Measurements from ENCODE around the gene PLBD1. TPM values are rescaled to one million over a fixed set of nuclear protein-coding genes. Genes with fewer than 3 reads are reported as not detected.
A peak's percentile ranks its signal among the peaks of the same experiment; 100 is the strongest.

Gene PLBD1
- total RNA-seq, 2 donors from 2014 or later = 5.7 to 19.5 TPM

DNA sequence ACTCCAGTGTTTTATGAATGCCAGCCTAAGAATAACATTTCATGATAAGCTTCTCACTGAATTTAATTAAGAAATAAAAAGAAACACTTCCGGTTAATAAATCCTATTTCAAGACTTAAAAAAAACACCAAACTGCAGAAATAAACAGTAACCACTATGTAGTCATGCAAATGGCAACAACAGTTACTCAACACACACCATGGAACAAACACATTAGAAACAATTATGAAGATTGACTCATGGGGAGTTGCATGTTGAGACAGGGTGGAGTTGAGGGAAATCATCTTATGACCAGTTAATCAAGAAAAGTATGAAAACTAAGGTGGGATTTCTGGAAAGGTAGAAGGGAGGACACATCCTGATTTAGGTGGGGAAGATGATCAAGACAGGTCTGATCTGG lies 52.7 kb downstream of the PLBD1 start:
- Histone ChIP-seq H3K4me3 (no peak overlapping the region), H3K36me3 (no peaks in the 10 kb centered on the region), H3K9me3 (no peaks in the 10 kb centered on the region), H3K27ac (no peak overlapping the region), H3K4me1 (replicated peaks) (no peaks in the 10 kb centered on the region), H3K27me3 (replicated peaks; ENCODE audit: insufficient read depth) (no peaks in the 10 kb centered on the region)
- no peak for TF ChIP-seq POLR2A (IDR thresholded peaks at IDR 0.05)
- TF ChIP-seq, protein P1, sequence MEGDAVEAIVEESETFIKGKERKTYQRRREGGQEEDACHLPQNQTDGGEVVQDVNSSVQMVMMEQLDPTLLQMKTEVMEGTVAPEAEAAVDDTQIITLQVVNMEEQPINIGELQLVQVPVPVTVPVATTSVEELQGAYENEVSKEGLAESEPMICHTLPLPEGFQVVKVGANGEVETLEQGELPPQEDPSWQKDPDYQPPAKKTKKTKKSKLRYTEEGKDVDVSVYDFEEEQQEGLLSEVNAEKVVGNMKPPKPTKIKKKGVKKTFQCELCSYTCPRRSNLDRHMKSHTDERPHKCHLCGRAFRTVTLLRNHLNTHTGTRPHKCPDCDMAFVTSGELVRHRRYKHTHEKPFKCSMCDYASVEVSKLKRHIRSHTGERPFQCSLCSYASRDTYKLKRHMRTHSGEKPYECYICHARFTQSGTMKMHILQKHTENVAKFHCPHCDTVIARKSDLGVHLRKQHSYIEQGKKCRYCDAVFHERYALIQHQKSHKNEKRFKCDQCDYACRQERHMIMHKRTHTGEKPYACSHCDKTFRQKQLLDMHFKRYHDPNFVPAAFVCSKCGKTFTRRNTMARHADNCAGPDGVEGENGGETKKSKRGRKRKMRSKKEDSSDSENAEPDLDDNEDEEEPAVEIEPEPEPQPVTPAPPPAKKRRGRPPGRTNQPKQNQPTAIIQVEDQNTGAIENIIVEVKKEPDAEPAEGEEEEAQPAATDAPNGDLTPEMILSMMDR (IDR thresholded peaks at IDR 0.05) = no peak
- no peak for TF ChIP-seq POLR2AphosphoS5 (IDR thresholded peaks at IDR 0.05)
- intact Hi-C loops (cut with DNase I) = no loop called here
- DNase-seq (ENCODE audit: low spot score) = no peak
- WGBS = 79% methylated on average over 1 of the region's 1 CpG

DNA sequence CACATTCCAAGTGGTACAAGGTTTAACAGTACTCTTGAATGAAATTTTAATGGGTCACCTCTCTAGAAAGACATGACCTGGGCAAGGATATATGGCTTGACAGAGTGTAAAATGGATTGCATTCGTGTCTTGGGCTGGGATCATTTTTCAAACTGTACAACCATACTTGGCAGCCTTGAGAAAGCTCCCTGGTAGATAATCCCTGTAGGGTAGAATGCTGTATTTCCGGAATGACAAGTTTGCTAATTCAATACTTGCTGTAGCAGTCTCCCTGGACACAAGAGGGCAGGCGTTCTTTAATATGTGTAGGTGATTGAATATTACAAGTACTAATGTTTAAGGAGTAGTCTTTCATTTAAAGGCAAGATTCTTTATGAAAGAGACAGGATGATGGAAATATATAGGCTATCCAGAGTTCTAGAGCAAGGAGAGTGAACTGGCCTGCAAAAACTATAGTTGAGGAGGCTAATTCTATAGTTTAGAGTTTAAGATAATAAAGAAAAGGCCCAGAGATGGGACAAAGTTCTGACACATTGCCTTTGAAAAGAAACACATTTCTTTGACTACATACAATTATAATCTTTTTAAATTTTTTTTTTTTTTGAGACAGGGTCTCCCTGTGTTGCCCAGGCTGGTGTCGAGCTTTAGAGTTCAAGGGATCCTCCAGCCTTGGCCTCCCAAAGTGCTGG lies 53.4 kb downstream of the PLBD1 start:
- WGBS = 40% methylated on average over 4 of the region's 4 CpGs
- peak; percentile 88 for DNase-seq (ENCODE audit: low spot score)
- Histone ChIP-seq H3K27ac (no peak overlapping the region), H3K9me3 (no peaks in the 10 kb centered on the region), H3K27me3 (replicated peaks; ENCODE audit: insufficient read depth) (no peaks in the 10 kb centered on the region), H3K4me3 (no peak overlapping the region), H3K36me3 (no peaks in the 10 kb centered on the region), H3K4me1 (replicated peaks) (no peaks in the 10 kb centered on the region)
- intact Hi-C loops (cut with DNase I) = no loop called here
- TF ChIP-seq, protein P1 (IDR thresholded peaks at IDR 0.05) = peak; percentile 27 to 92 (median 76)
- TF ChIP-seq POLR2AphosphoS5 (IDR thresholded peaks at IDR 0.05) = peak; percentile 90
- TF ChIP-seq POLR2A (IDR thresholded peaks at IDR 0.05) = no peak

DNA sequence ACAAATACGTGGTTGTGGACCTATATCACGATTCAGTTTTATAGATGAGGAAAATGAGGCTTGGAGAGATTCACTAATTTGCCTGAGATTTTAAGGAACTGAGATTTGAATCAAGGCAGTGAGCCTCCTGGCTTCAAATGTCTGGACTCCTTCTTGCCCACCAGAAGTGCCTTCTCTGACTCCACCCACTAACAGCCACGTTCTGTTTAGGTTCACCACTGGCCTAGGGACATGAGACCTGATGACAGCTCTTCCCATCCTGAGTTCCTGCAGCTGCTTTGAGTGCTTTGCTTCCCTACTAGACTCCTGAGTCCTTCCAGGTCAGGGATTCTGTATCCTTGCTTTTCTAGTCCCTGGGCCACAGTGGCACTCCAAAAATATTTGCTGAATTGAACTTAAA lies 57.1 kb downstream of the PLBD1 start:
- intact Hi-C loops (cut with DNase I) = no loop called here
- Histone ChIP-seq H3K4me1 (replicated peaks) (no peaks in the 10 kb centered on the region), H3K4me3 (no peak overlapping the region), H3K36me3 (no peaks in the 10 kb centered on the region), H3K9me3 (no peaks in the 10 kb centered on the region), H3K27ac (no peak overlapping the region), H3K27me3 (replicated peaks; ENCODE audit: insufficient read depth) (no peaks in the 10 kb centered on the region)
- TF ChIP-seq, protein P1 (IDR thresholded peaks at IDR 0.05) = no peak
- no peak for TF ChIP-seq POLR2A (IDR thresholded peaks at IDR 0.05)
- no peak for TF ChIP-seq POLR2AphosphoS5 (IDR thresholded peaks at IDR 0.05)
- 68% methylated on average over 3 of the region's 3 CpGs for WGBS
- DNase-seq (ENCODE audit: low spot score) = no peak

DNA sequence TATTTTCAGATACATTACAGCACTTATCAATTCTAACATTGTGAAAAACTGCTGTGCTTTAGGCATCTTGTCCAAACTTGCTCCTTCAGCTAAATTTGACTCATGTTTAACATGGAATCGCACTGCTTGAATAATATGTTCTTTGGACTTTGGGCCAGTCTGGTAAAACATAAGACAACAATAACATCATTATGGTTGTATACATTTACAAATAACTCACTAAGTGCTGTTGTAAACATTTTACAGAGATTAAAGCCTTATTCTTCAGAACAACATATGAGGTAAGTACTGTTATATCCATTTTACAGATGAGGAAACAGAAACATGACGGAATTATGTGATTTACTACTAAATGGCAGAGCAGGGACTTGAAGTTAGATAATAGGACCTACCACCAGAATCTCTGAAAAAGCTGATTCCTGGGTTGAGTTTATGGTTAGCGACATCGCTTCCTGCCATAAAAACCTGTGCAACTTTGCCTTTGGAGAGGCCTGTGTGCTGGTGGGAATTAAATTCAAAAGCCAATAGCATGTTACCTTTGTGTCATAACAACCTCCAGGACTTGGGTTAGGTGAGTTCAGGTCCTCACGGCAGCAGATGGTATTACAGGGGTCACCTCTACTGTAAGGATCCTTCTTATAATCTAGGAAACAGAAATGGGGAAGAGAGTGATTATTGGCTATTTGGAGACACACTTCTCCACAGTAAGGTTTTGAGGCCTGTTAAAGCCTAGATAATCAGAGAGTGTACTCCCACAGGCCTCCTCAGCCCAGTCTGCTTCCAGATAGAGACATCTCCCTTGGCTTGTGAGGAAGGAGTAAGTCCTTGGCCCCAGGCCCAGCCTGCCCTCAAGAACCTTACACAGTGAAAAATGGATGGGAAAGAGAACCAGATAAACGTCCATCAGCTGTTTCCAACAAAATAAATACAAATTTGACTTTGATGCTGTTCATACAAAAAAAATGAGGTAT lies 61.8 kb downstream of the PLBD1 start:
- H3K27ac ChIP-seq = no peak overlapping the region
- H3K27me3 ChIP-seq (replicated peaks; ENCODE audit: insufficient read depth) = no peaks in the 10 kb centered on the region
- TF ChIP-seq POLR2A (IDR thresholded peaks at IDR 0.05) (no peak), POLR2AphosphoS5 (IDR thresholded peaks at IDR 0.05) (no peak)
- TF ChIP-seq, protein P1 (IDR thresholded peaks at IDR 0.05) = no peak
- H3K4me1 ChIP-seq (replicated peaks) = no peaks in the 10 kb centered on the region
- H3K4me3 ChIP-seq = no peak overlapping the region
- DNase-seq (ENCODE audit: low spot score) = no peak
- no peaks in the 10 kb centered on the region for H3K36me3 ChIP-seq
- WGBS = 86% methylated on average over 6 of the region's 6 CpGs
- H3K9me3 ChIP-seq = no peaks in the 10 kb centered on the region
- intact Hi-C loops (cut with DNase I) = no loop called here
